H7 (cell line): ENCODE data around the gene PCBP3. TPM values are rescaled to one million over a fixed set of nuclear protein-coding genes. Genes with fewer than 3 reads are reported as not detected.
"Not testable (repeated sequence)": the region's sequence is repeated elsewhere in the genome, so short reads cannot be mapped to it uniquely, and the experiment has no call there.

Source experiments
- DNase-seq: peaks from one replicate; pipeline ENCODE4 v3.0.0; 2012
- H3K27me3 ChIP-seq: 2 replicates; pipeline ENCODE4 v1.6.0; 2011; ENCODE audit warnings: mild to moderate bottlenecking, low read length; ENCODE audit not compliant: control insufficient read depth, insufficient read depth
- H3K36me3 ChIP-seq: replicated peaks from 2 replicates; pipeline ENCODE4 v1.5.1; 2011; ENCODE audit warnings: low read length; ENCODE audit not compliant: control insufficient read depth, insufficient read depth
- H3K4me3 ChIP-seq: 2 replicates; pipeline ENCODE4 v1.5.1; 2011; ENCODE audit warnings: low read depth, mild to moderate bottlenecking, control low read depth, low read length, moderate library complexity; ENCODE audit not compliant: insufficient read depth
- total RNA-seq: library from RNA; depleted of rRNA; stranded (reverse); fragments of >200 nt; shearing (Covaris generic); gene quantifications from 2 replicates; pipeline ENCODE4 v1.2.3, GENCODE V29; 2014

Gene PCBP3
- total RNA-seq, 1 experiment from 2014 or later, result 1.8 TPM

- Histone ChIP-seq H3K4me3 (no peak overlapping the region), H3K27me3 (no peaks in the 10 kb centered on the region), H3K36me3 (no peaks in the 10 kb centered on the region)
- peak; percentile 71 for DNase-seq
These were observed 305.1 kb downstream of the PCBP3 start for GRCh38 chr21:45948576-45949141.

DNA sequence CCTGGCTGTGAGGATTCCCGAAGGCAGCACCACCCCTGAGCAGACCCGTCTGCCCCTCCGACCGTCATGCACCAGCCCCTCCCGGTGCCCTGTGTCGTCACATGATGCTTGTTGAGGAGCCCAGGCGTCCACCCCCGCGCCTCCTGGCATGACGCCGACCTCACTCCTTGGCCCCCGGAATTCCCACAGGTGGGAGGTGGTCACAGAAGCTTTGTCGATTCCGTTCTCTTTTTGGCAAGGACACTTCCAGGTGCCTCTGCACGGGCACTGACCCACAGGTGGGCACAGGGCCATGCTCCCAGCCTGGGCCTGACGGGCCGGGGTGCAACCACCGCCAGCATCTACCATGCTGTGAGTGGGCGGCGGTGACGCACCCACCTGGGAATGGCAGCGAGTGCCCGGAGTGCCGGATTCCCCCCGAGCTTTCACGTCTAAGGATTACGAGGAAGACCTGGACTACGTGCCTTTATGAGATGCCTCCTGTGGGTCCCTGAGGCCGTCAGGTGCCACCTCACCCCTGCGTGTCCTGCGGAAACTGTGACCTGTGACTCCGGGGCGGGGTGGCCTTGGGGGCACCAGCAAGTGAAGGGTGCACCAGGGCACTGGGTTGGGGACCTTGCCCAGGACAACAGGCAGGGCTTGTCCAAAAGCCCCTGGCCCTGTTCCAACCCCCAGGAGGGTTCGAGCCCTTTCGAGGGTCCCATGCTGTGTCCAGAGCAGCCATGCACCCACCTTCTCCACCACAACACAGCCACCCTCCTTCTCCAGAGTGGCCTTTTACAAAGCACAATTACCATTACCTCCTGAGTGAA, 306.6 kb downstream of the PCBP3 start:
- peak; percentile 68 for DNase-seq
- Histone ChIP-seq H3K27me3 (no peaks in the 10 kb centered on the region), H3K4me3 (no peak overlapping the region), H3K36me3 (no peaks in the 10 kb centered on the region)

- Histone ChIP-seq H3K27me3 (no peaks in the 10 kb centered on the region), H3K36me3 (no peaks in the 10 kb centered on the region), H3K4me3 (no peak overlapping the region)
- peak; percentile 76 for DNase-seq
These were observed 307.4 kb downstream of the PCBP3 start for GRCh38 chr21:45950740-45951515.

DNA sequence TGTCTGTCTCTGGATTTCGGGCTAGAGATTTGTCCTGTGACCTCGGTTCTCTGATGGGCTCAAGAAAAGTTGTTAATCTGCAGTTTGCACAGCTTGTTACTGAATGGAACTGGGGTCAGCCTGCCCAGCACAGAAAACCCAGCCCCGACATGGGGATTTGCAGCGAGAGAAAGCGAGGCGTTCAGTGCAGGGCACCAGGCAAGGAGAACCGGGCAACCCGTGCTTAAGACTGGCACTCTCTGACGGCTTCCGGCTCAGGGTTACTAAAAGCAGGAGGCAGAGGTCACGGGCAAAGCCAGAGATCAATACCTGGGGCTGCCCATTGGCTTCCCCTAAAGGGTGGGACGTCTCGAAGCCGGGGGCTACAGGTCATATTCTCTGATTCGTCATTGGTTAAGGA, 308.2 kb downstream of the PCBP3 start:
- no peak for DNase-seq
- no peaks in the 10 kb centered on the region for H3K27me3 ChIP-seq
- no peaks in the 10 kb centered on the region for H3K36me3 ChIP-seq
- no peak overlapping the region for H3K4me3 ChIP-seq

GRCh38 chr21:45952527-45952926, 309.0 kb downstream of the PCBP3 start:
- not testable (repeated sequence) for H3K36me3 ChIP-seq, DNase-seq, H3K4me3 ChIP-seq, H3K27me3 ChIP-seq

DNA sequence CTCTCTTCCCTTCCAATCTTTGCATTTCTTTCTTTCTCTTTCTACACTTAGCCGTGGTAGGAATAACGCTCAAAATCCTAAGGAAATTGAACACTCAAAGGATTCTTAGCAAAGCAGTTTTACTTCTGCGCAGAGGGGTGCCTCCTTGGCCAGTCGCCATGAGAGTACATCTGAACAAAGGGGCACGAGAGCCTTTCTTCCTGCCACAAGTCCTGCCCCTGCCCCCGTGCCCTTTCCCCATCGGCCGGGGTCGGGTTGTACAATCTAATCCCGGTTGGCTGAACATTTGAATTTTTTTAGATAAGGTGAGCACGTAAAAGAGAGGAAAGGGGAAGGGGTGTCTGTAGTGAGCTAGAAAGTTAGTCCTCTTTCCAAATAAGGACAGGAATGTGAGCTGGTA, 309.4 kb downstream of the PCBP3 start:
- DNase-seq, result no peak
- Histone ChIP-seq H3K27me3 (no peaks in the 10 kb centered on the region), H3K4me3 (no peak overlapping the region), H3K36me3 (no peaks in the 10 kb centered on the region)

GRCh38 chr21:45954261-45954660, 310.7 kb downstream of the PCBP3 start:
- Histone ChIP-seq H3K36me3 (no peaks in the 10 kb centered on the region), H3K27me3 (no peaks in the 10 kb centered on the region), H3K4me3 (no peak overlapping the region)
- DNase-seq, result peak; percentile 65

- H3K36me3 ChIP-seq, result no peaks in the 10 kb centered on the region
- H3K27me3 ChIP-seq, result no peaks in the 10 kb centered on the region
- H3K4me3 ChIP-seq, result no peak overlapping the region
- DNase-seq, result no peak
These were observed 311.4 kb downstream of the PCBP3 start for GRCh38 chr21:45954921-45955320.

DNA sequence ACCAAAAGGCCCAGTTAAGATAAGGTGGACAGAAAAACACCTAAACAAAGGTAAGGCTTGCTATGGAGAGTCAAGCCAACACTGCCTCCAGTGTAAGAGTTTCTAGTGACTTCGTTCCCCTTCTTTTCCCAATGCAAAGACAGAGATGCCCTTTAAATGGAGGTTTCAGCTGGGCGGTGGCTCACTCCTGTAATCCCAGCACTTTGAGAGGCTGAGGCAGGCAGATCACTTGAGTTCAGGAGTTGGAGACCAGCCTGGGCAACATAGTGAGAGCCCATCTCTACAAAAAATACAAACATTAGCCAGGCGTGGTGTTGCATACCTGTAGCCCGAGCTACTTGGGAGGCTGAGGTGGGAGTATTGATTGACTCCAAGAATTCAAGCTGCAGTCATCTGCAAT, 314.0 kb downstream of the PCBP3 start:
- no peaks in the 10 kb centered on the region for H3K27me3 ChIP-seq
- H3K4me3 ChIP-seq, result no peak overlapping the region
- no peak for DNase-seq
- H3K36me3 ChIP-seq, result no peaks in the 10 kb centered on the region

DNA sequence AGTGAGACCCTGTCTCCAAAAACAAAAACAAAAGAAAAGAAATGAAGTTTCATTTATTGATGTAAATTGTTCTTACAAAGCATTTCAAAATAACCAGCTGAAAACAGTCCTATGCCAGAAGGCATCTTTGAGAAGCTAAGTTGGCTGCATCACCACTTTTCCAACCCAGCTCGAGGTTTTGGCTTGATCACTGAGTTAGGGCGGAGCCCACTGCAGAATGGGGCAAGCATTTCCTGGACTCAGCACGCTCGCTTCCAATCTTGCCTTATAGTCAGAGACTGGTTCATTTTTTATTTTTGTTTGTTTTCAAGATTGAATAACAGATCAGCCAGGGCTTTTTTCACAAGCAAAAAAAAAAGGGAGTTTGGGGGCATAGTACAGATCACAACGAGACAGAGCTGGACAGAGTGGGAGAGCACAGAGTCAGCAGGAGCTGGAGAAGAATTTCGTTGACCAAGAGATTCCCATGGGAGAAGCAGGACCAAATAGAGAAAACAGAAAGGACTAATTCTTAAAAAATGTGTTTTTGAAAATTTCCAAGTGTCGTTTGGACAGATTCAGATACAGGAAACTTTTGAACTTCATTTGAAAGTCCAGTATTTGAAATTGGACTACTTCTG, 314.6 kb downstream of the PCBP3 start:
- Histone ChIP-seq H3K4me3 (no peak overlapping the region), H3K36me3 (no peaks in the 10 kb centered on the region), H3K27me3 (no peaks in the 10 kb centered on the region)
- no peak for DNase-seq

DNA sequence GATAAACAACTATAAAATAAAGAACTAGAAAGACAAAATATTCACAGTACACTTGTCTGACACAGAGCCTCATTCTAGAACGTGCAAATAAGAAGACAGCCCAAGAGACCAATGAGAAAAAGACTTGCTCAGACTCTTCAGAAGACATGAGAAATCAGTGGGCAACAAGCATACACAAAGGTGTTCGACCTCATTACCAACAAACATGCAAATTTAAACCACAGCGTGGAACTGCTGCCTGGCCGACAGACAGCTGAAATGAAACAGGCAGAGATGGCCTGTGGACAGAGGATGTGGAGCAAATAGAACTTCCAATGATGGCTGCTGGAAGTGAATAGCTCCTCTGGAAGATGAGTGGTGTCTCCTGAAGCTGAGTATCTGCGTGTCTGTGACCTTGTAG, 315.7 kb downstream of the PCBP3 start:
- no peak for DNase-seq

GRCh38 chr21:45959779-45960390, 316.4 kb downstream of the PCBP3 start:
- no peak overlapping the region for H3K4me3 ChIP-seq
- H3K27me3 ChIP-seq, result no peaks in the 10 kb centered on the region
- no peaks in the 10 kb centered on the region for H3K36me3 ChIP-seq
- DNase-seq, result no peak

More for the DNA sequence above, 315.7 kb downstream of the PCBP3 start:
- Histone ChIP-seq H3K36me3 (no peaks in the 10 kb centered on the region), H3K4me3 (no peak overlapping the region), H3K27me3 (no peaks in the 10 kb centered on the region)

GRCh38 chr21:45961408-45961807, 317.9 kb downstream of the PCBP3 start:
- H3K36me3 ChIP-seq, H3K4me3 ChIP-seq, DNase-seq, H3K27me3 ChIP-seq: not testable (repeated sequence)

DNA sequence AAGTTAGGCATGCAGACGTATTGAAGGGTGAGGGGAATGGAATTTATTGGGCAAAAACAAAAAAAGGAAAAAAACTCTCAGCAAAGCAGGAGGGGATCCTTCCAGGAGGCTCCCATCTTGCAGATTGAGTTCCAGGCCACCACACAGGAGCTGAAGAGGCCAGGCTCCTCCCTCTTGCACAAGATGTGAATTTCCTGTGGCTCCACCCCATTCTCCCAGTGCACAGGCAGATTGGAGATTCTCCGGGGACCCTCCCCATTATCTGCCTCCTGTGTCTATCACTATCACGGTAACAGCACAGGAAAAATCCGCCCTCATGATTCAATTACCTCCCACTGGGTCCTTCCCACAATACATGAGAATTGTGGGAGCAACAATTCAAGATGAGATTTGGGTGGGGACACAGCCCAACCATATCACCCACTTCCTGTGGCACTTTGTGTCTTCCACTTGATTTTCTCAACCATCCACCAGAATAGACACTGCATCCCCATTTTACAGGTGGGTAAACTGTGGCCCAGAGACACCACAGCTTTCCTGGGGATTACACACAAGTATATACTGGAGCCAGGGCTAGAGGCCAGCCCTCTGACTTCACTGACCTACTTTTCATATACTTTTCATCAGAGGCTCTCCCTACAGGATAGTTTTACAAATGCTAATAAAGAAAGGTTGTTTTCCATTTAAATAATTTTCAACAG, 319.2 kb downstream of the PCBP3 start:
- DNase-seq, result no peak
- Histone ChIP-seq H3K36me3 (no peaks in the 10 kb centered on the region), H3K27me3 (no peaks in the 10 kb centered on the region), H3K4me3 (no peak overlapping the region)
